GM10266 (cell line): ENCODE measurements around the gene TPPP2.

Source experiments
- DNase-seq: peaks from one replicate; pipeline ENCODE4 v3.0.0; 2012; ENCODE audit errors: extremely low spot score
- TF ChIP-seq, protein P1 (sequence below): IDR thresholded peaks from 2 replicates; pipeline ENCODE4 v1.5.1; 2012; ENCODE audit warnings: mild to moderate bottlenecking, low read depth; ENCODE audit not compliant: control insufficient read depth, insufficient read depth; ENCODE audit errors: missing control alignments

The TPPP2 gene

DNA sequence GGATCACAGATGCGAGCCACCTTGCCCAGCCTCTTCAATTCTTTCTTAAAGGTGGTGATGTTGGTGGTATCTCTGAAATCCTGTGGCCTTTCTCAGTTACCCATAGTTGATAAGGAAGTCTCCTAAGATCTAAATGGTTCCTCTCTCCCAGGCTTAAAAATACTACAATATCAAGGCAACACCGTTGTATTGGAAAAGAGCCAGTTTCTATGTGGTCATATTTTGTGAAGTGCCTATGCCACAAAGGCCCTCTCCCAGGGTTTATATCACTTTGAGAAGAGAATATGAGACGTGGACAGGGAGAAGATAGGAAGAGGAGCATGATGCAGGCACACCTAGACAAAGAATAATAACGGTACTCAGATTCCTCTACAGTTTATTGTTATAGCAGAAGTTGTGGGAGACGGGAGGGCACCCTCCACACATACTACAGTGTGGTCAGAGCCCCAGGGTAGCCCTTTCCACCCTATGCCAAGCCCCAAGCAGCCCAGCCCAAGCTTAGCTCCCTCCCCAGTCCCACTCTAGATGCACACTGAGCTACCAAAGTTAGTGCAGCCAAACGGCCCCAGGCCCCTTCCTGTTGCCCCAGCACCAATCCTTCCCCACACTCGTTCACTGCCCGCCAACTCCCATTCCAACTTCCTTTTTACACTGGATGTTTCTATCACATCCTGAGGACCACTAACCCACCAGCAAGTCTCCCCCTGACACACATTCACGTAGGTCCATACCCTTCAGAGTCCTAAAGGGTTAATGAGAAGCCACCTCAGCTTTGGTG is 13.4 kb upstream of the TPPP2 start:
- TF ChIP-seq, protein P1, sequence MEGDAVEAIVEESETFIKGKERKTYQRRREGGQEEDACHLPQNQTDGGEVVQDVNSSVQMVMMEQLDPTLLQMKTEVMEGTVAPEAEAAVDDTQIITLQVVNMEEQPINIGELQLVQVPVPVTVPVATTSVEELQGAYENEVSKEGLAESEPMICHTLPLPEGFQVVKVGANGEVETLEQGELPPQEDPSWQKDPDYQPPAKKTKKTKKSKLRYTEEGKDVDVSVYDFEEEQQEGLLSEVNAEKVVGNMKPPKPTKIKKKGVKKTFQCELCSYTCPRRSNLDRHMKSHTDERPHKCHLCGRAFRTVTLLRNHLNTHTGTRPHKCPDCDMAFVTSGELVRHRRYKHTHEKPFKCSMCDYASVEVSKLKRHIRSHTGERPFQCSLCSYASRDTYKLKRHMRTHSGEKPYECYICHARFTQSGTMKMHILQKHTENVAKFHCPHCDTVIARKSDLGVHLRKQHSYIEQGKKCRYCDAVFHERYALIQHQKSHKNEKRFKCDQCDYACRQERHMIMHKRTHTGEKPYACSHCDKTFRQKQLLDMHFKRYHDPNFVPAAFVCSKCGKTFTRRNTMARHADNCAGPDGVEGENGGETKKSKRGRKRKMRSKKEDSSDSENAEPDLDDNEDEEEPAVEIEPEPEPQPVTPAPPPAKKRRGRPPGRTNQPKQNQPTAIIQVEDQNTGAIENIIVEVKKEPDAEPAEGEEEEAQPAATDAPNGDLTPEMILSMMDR = no peak
- DNase-seq = no peak

DNA sequence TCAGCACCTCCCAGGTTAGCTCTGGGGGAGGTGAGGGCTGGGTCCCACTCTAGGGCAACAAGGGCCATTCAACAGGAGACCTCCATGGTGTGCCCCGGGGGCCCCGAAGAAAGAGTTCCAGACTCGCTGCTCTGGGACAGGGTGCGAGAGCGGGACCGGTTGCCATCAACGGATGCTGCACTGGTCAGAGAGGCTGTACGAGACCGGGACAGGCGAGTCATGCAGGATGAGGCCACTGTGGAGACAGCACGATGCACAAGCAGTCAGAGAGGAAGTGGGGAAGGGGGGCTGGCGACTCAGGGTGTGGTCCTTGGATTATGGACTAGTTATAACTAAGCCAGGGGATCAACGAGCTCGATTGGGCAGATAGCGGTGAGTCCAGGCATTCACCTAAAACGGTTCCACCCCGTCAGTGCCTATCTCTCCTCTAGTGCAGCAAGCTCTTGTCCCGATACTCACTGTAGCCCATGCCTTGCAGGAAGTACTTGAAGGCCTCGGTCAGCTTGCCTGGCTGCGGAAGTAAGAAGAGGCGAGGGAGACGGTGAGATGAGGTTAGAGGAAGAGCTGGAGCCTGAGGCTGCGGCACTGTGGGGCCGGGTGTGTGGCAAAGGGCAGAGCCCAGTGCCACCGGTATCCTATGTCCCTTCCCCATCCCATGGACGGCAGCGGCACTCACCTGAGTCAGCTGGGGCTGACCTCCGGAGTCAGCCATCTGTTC is 12.3 kb upstream of the TPPP2 start:
- TF ChIP-seq, protein P1 = no peak
- no peak for DNase-seq

DNA sequence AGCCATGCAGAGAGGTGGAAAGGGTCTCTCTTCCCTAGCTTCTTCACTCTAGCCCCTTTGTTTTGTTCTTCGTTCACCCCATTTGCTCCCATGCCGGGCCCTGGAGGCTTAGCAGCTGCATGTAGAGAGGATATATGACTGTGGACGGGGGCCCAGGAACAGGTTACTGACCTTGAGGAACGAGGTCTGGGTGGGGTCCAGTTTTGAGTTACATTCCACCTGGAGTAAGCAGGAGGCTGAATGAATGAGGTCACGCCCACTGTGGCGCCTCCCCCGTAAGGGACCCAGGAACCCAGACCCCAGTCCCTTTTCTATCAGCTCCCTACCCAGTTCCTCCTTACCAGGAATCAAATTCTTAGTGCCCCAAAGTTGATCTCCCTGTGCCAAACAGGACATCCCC is 11.7 kb upstream of the TPPP2 start:
- TF ChIP-seq, protein P1 = no peak
- DNase-seq = no peak

DNA sequence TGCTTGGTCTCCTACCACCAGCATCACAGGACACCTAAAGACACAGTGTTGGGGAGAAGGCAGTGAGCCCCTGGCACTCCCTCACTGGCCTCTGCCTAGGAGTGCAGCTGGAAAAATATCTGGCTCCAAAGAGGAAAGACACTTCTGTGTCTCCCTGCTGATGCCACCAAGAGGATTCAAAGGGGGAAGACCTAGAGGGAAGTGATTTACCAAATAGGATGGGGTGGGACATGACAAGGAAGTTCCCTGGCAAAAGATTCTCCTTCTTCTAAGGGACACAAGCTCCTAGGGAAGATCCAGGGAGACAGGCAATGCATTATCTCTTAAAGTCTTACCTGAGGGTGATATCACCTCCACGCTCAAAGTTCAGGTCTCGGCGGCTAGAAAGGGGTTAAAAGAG is 11.2 kb upstream of the TPPP2 start:
- DNase-seq = no peak
- TF ChIP-seq, protein P1 = no peak

DNA sequence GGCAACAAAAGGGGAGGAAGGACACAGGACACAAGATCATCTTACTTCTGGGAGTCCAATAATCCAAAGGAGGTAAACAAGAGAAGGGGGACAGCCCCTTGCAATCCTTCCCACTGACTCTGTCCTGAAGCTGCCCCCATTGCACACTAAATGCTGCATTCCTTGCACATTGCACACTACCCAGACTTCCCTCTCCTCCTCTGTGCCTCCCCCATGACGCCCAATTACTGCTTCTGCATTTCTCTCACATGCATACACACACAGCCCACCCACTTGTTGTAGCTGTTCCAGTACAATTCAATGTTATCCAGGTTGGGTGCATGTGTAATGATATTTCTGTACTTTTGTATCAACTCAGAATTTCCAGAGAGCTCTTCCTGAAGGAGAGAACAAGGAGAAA is 10.7 kb upstream of the TPPP2 start:
- TF ChIP-seq, protein P1 = no peak
- DNase-seq = no peak

DNA sequence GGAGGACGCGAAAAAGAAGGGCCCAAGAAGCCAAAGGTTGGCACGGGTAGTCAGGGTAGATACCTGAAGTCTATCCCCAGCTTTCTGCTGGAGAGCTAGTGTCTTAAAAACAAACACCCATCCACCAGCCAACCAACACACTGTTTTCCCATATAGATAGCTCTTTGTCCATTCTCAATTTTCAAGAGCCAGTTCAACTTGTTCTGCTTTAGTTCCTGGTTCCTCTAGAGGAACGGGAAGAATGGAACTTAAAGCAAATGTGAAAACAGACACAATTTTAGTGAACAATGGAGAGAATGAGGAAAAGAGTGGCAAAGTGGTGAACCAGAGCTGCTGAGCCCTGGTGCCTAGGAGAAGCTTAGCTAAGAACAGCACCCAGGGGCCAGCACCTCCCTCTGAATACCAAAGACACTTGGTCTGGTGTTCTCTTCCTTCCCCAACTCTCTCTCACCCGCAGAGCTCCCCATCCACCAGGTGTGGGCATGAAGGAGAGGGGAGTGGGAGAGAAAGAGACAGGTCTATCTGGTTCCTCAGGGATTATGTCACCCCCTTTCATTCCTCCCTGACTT is 9.0 kb upstream of the TPPP2 start:
- DNase-seq = no peak
- TF ChIP-seq, protein P1 = no peak

DNA sequence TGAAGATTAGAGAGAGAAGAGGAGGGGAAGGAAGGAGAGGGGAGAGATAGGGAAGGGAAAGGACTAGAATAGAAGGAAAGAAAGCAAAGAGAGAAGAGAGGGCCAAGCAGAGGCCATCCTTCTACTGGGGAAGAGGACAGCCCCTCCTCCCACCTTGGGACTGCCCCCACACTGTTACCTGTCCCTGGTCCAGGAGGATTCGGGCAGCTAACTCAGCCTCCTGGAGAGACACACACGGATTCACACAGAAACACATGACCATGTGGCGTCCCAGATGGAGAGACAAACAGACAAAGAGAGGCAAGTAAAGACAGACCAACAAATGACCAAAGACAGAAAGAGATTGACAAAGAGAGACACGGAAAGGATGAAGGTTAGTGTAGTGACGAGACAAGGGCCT is 7.3 kb upstream of the TPPP2 start:
- TF ChIP-seq, protein P1 = no peak
- DNase-seq = no peak
